HCT116 (cell line): ENCODE measurements around the gene MTA3.

Source experiments
- CTCF ChIP-seq, 3 experiments: fragments of 200-600 bp in 1 of 3; sonication (generic) in 1 of 3; IDR thresholded peaks in 2 of 3; conservative IDR thresholded peaks in 1 of 3; 2 replicates each; pipeline ENCODE4 v1.5.1; 2012 to 2017; ENCODE audit warnings: low read depth in 2 of 3, low read length in 2 of 3, antibody characterized with exemption in 1 of 3, borderline replicate concordance in 1 of 3, control low read depth in 1 of 3, mild to moderate bottlenecking in 1 of 3, mixed read lengths in 1 of 3, mixed run types in 1 of 3, moderate library complexity in 1 of 3; ENCODE audit not compliant: insufficient read depth in 1 of 3
- EGR1 ChIP-seq: IDR thresholded peaks from 2 replicates; pipeline ENCODE4 v1.6.1; 2012; ENCODE audit warnings: low read depth
- EZH2 ChIP-seq: fragments of 200-600 bp; sonication (generic); IDR thresholded peaks from 2 replicates; pipeline ENCODE4 v1.6.1; 2017; ENCODE audit warnings: antibody characterized with exemption, mixed run types
- EZH2phosphoT487 ChIP-seq: fragments of 200-600 bp; IDR thresholded peaks from 2 replicates; pipeline ENCODE4 v1.6.1; 2018; ENCODE audit warnings: antibody characterized with exemption, borderline replicate concordance
- POLR2A ChIP-seq: IDR thresholded peaks from 2 replicates; pipeline ENCODE4 v1.7.0; 2011; ENCODE audit warnings: borderline replicate concordance; ENCODE audit not compliant: insufficient read depth, insufficient read length; ENCODE audit errors: extremely low read depth
- POLR2AphosphoS5 ChIP-seq: IDR thresholded peaks from 2 replicates; pipeline ENCODE4 v1.6.1; 2011; ENCODE audit warnings: mild to moderate bottlenecking, low read depth, low read length, moderate library complexity
- RAD21 ChIP-seq: IDR thresholded peaks from 2 replicates; pipeline ENCODE4 v1.6.1; 2012; ENCODE audit warnings: low read depth, mild to moderate bottlenecking
- REST ChIP-seq: IDR thresholded peaks from 2 replicates; pipeline ENCODE4 v1.6.1; 2012; ENCODE audit warnings: low read depth
- ZFX ChIP-seq: fragments of 450-650 bp; IDR thresholded peaks from 2 replicates; pipeline ENCODE4 v1.6.1; 2017

- TF ChIP-seq EZH2phosphoT487: no peak
- no peak for TF ChIP-seq CTCF (IDR thresholded peaks at IDR 0.05 in 2 of 3, conservative IDR thresholded peaks at IDR 0.05 in 1 of 3; ENCODE audit: borderline replicate concordance in 1 of 3, insufficient read depth in 1 of 3, low read depth in 2 of 3, low read length in 2 of 3)
- no peak for TF ChIP-seq ZFX
- TF ChIP-seq POLR2A: no peak
- TF ChIP-seq POLR2AphosphoS5: no peak
- no peak for TF ChIP-seq REST
- no peak for TF ChIP-seq EGR1
- TF ChIP-seq RAD21: no peak
- no peak for TF ChIP-seq EZH2
Measured at GRCh38 chr2:42537493-42537892, 30.9 kb upstream of the MTA3 start.
